NCI-H2081 (cell line): ENCODE data around the gene TMEM97.
A peak's percentile ranks its signal among the peaks of the same experiment; 100 is the strongest.

ENCODE experiments used
- DNase-seq, 2 experiments: peaks; one replicate each; lab custom pipeline; 2025; lab: John Stamatoyannopoulos, UW

TMEM97 gene

DNA sequence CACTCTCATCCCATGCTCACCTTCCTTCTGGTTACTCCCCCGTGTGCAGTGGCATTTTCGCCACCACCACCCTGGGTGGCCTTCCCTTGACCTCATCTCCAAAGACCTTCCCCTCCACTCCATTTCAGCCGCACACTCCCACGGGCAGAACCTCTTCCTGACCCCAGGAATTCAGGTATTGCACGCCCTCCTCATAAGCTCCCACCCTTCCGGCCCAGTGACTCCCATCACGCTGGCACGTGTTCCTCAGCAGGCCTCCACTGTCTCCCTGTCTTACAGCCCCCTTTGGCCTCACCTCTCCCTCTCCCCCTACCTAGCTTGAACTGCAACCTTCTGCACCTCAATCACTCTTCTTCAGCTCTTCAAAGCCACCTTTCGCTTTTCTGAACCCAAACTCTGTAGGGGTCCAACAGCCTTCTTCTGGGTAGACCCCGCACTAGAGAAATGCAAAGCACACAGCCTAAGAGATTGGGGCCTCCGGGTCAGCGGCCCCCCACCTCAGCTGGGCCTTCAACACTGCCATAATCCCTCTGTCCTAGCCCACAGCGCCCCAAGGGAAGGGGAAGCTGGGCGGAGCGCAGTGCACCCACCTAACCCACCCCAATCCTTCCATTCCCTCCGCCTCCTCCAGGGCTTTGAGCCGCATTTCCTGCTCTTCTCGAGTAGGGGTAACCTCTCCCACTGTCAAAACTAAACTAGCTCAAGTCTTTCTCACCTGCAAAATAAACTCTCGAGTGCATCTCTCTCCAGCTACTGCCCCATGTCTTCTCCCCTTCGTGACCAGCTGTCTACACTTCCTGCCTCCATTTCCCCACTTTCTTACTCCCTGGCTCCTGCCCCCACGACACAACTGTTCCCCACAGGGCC lies 1.7 kb upstream of the TMEM97 start:
- DNase-seq = no peak

DNA sequence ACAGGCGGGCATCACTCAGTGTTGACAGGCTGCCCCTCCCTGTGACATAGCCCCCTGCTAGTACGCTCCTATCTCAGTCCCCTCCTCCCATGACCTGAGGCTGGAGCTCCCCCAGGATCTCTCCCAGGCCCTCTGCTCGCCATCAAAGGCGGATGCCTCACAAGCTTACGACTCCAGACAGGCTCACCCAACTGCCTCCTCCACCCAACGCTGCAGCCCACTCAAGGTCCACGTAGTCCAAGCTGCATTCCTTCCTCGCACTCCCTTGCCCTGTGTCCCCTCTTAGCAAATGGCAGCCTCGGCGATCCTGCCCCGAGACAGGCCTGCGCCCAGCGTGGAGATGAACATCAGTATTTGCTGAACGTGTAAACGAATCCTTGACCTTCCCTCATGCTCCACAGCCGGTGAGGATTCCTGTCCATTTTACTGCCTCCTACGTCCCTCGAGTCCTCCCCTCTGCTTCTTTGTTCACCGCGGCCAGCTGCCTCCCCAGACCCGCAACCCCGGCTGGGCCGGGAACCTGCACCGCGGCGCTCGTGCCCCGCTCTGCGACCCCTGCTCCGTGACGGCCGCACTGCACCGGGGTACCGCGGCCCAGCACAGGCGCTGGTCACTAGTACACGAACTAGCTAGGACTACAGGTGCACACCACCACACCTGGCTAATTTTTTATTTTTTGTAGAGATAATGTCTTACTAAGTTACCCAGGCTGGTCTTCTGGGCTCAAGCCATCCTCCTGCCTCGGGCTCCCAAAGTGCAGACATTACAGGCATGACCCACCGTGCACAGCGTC lies 838 bp upstream of the TMEM97 start:
- no peak for DNase-seq

DNA sequence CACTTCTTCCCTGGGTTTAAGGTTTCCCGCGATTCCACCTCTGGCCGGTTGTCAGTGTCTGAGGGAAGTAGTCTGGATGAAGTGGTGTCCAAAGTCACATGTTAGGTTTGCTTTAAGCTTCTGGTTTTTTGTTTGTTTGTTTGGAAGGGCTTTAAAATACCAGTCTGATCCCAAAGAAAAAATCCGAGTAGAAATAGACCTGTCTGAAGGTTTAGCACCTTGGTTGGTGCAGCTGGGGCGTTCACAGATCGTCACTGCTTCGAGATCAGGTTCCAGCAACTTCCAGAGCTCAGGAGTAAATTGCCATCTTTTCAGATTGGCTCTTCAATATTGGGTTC lies 567 bp downstream of the TMEM97 start:
- DNase-seq = no peak

DNA sequence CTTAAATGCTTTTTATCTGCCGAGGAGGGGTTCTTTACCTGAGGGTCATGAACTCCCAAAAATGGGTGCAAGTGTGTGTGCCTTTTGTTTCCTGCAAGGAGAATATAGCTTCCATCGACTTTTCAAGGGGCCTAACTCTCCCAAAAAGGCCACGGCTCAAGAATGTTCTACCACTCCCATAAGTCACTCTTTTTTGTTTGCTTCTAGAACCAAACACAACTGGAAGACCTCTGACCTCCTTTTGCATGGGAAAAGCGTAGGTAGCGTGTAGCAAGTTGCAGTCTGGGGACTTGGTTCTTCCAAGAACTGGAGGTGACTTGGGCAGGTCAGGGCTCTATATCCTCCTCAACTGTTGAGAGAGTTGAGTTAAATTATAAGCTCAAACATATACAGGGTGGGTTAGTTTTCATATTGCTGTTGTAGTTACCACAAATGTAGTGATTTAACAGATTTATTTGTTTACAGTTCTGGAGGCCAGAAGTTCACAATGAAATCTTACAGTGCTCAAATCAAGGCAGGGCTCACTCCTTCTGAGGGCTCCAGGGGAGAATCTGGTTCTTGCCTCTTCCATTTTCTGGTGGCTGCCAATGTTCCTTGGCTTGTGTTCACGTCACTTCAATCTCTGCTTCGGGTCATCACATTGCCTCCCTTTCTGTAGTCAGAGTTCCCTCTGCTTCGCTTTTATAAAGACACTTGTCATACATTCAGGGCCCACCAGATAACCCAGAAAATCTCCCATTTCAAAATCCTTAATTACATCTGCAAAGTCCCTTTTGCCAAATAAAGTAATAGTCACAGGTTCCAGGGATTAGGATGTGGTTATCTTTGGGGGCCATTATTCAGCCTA lies 1.4 kb downstream of the TMEM97 start:
- no peak for DNase-seq

DNA sequence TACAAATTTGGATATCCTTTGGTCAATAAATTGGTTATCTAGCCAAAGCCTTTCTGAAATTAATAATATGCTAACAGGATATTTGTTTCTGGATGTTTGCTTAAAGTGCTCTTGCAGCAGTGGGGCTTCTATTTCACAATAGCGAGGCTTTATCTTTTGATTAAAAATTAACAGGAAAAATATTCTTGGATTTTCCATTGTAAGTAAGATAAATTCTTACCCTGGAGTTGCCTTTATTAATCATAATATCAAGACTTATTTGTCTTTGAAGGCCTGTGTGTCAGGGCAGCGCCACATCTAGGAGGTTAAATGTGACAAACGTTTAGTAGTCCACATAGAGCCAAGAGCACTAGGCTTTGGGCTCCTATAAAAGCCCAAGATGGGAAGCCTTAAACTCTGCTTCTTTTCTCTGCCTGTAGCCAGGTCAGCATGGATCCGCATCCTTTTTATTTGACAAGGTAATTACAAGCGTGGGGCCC lies 5.3 kb downstream of the TMEM97 start:
- no peak for DNase-seq

DNA sequence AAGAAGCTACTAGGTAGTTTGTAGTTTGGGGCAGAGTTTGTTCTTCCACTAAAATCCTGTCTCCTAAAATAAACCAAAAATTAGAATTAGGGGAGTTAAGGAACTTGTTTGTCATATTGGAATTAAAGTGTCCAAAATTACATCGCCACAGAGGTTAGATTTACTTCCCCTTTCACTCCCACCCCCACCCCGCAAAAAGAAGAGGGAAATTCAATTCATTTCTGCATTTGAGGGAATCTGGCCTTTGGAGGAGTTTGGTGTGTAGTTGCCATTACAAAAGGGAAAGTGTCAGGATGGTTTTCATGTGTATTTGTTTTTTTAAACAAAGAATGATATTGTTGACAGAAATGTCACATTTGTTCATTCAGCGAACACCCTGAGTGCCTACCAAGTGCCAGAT lies 5.8 kb downstream of the TMEM97 start:
- DNase-seq = no peak

DNA sequence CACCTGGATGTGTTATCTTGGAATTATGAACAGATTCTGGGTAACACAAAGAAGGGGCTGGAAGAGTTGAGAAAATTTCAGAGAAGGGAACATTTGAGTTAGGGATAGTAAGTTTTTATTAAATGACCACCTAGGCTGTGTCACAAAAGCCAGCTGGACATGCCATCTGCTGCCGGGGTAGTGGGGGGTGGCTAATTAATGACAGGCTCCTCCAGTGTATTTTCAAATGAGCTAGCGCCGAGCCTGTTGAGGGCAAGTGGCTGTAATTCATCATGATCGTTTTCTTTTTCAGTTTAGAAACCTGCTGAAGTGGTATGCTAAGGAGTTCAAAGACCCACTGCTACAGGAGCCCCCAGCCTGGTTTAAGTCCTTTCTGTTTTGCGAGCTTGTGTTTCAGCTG lies 6.2 kb downstream of the TMEM97 start:
- DNase-seq = no peak

DNA sequence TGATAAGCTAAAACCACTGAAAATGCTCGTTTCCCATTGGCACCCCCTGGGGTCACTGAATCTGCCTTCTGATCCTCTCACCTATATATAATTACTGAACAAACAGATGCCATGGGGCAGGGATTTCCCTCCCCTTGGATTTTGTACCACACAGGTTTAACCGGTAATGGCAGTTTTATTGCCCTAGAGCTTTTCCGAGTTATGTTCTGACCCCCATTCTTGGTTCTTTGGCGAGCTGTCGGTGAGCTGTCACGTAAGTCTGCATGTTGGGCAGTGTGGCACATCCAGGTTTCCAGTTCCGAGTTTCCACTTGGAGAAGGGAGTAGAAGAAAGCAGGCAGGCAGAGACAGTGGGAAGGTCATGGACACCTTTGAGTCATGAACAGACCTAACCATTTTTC lies 7.1 kb downstream of the TMEM97 start:
- no peak for DNase-seq

DNA sequence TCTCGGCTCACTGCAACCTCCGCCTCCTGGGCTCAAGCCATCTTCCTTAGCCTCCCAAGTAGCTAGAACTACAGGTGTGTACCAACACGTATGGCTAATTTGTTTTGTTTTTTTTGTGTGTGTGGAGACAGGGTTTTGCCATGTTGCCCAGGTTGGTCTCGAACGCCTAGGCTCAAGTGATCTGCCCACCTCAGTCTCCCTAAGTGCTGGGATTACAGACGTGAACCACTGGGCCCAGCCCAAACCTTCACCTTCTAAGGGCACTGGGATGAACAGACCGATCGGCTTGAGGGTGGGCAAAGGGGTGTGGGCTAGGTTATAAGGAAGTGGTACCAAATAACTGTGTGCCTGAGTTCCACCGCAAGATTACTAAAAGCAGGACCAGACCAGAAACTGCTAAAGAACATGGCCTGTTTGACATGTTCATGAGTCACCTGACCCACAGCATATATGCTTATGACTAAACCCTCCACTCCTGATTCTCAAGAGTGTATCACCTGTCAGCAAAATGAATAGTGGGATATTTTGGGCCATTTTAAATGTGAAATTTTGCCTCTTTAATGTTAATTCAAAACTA lies 8.1 kb downstream of the TMEM97 start:
- no peak for DNase-seq

DNA sequence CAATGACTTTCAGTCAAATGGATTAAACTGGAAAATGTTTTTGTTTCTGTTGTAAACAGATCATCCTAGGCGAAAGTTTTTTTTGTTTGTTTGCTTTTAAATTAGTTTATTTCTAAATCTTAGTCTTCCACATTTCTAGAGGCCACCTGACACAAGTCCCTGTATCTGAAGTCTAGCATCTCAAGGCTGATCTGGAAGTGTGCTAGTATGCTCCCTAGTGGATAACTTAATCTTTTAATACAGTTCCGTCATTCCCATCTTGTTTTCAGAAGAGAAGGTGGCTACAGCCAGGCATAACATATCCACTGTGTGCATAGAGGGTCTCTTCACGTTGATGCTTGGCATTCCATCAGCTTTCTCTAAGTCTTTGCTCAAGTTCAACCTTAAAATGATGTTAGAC lies 8.7 kb downstream of the TMEM97 start:
- no peak for DNase-seq

DNA sequence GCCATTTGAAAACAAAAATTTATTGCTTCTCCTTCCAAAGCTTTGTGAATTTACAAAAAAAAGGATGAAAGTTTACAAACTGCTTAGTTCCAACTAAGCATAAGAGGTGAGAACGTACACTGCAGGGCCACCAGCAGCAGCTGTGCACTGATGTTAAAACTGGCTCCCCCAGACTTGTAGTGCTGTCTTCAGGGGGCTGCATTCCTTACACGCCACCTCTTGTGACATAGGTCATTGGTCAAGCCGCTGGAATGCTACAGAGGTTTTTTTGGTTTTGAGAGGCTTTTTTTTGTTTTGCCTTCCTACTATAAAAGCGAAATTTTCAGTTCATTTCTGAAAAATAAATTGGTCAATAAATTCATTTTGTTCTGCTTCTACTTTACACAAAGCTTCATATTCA lies 9.3 kb downstream of the TMEM97 start:
- no peak for DNase-seq

DNA sequence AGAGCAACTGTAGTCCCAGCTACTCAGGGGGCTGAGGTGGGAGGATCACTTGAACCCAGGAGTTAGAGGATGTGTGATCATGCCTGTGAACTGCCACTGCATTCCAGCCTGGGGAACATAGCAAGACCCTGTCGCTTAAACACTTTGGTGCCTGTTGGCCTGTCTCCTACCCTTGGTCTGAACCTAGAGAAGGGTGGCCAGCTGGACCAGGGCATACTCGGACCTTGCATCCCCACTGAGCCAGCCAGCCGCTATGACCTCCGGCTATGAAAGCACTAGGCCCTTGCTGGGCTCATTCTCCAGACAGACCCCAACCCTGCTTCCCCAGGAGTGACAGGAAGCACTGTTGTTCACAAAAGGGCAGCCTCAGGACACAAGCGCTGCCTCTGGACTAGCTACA lies 11.7 kb downstream of the TMEM97 start:
- no peak for DNase-seq

DNA sequence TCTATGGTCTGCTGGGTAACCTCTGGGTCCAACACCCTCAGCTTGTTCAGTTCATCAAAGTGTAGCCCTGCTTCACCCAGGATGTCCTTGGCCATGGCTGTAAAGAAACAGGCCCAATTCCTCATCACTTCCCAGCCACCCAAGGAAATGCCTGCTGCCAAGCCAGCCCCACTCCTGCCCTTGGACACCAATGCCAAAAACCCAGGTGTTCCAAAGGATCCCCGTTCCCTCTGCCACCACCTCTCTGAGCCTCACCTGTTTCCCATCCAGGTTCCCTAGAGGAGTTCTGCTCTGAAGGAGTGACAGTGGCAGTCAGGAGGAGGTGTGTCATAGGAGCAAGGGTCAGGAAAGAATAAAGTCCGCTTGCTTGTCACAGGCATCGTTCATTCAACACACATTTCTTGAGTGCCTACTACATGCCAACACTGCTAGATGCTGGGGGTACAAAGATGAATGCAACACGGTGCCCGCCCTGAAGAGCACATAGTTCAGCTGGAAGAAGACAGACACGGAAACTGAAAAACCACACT lies 13.0 kb downstream of the TMEM97 start:
- DNase-seq = no peak

DNA sequence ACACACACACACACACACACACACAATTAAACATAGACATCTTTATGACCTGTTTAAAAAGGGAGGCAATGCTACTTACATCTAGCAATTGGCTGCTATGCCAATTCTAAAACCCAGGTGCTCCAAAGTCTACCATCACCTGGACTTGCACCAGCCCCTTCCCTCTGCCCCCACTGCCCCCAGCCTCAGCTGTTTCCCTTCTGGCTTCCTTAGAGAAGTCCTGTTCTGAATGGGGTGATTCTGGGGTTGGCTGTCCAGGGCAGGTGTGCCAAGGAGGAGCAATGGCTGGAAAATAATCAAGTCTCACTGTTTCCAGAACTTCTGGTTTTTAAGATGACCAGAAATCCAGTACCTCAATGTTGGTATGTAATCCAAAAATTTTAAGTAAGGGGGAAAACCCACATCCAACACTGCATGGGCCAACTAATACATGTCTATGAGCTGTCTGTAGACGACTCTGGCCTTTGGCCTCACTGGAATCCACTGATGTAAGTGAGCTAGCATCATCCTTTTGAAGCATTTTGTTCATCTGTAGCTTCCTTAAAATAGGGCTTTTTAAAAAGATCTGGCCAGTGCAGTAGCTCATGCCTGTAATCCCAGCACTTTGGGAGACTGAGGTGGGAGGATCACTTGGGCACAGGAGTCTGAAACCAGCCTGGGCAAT lies 14.2 kb downstream of the TMEM97 start:
- no peak for DNase-seq

DNA sequence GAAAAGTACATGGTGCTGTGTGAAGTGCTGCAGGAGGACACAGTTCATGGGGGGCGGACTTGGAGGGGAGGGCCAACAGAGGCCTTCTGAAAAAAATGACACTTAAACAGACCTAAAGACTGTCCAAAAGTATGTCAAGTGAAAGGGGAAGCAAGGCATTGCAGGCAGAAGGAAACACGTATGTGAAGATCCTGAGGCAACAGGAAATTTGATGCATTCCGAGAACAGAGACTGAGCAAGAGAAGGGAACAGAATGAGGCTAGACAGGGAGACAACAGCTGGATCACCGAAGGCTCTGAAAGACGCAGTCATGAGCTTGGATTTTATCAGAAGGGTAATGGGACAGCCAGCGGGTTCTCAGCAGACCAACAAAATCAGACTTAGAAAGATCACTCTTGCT lies 15.2 kb downstream of the TMEM97 start:
- DNase-seq = no peak

DNA sequence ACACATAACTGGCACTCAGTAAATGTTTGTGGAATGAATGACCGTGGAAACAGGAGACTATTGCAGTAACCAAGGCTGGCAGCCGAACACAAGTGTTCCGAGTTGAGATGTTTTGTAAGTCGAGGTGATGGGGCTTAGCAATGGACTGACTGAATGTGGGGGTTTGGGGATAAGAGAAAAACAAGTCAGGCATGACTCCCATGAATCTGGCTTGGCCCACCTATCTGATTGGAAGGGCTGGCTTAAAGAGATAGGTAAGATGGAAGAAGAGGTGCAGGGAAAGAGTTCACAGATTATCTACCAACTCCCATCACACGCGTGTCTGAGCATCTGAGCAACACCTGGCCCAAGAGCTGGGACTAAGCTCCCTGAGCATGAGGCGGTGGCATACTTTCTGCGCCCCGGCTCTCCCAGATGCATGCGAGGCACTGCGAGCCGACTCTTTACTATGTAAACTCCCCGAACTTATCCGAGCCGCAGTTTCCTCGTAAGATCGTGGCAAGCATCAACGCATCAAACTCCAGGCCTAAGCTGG lies 15.7 kb downstream of the TMEM97 start:
- no peak for DNase-seq

DNA sequence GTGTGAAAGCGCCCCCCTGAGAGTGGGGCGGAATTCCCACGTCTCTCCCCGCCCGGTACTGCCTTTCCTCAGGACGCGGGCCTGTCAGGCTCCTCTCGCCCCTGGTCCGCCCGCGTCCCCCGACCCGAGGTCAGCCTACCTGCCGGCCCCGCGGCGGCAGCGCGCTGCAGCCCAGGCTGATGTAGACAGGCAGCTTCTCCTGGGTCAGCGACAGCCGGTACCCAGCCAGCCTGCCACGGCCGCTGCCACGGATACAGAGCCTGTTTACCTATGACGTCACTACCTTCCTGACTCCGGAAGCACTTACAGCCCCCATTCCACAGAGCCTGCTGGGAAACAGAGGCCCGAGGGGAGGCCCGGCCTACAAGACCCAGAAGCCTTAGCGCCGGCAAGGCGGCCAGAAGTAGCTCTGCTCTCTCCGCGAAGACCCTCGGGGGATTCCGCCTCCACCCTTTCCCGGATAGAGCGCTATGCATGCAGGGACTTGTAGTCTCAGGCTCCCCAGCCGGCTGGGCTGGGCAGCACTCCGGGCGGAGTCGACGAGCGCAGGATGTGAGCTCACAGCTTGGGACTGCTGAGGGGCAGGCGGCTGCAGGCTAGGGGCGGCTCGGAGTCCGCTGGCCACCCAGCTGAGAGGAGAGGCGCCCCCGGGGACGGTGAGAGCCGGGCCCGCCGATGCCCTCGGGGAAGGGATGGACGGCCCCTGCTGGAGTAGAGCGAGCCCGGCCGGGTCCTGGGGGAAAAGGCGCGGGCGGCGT lies 16.4 kb downstream of the TMEM97 start, which contains the start of the genes IFT20 and TNFAIP1:
IFT20 (minus strand) TSS at position 272 of the 758 bp plus-strand sequence. CDS start 3,487 bp downstream, outside the sequence.
TNFAIP1 (plus strand) TSS at position 561 of the 758 bp plus-strand sequence. CDS start 3,761 bp downstream, outside the sequence.
- peak; percentile 97 to 98 for DNase-seq

DNA sequence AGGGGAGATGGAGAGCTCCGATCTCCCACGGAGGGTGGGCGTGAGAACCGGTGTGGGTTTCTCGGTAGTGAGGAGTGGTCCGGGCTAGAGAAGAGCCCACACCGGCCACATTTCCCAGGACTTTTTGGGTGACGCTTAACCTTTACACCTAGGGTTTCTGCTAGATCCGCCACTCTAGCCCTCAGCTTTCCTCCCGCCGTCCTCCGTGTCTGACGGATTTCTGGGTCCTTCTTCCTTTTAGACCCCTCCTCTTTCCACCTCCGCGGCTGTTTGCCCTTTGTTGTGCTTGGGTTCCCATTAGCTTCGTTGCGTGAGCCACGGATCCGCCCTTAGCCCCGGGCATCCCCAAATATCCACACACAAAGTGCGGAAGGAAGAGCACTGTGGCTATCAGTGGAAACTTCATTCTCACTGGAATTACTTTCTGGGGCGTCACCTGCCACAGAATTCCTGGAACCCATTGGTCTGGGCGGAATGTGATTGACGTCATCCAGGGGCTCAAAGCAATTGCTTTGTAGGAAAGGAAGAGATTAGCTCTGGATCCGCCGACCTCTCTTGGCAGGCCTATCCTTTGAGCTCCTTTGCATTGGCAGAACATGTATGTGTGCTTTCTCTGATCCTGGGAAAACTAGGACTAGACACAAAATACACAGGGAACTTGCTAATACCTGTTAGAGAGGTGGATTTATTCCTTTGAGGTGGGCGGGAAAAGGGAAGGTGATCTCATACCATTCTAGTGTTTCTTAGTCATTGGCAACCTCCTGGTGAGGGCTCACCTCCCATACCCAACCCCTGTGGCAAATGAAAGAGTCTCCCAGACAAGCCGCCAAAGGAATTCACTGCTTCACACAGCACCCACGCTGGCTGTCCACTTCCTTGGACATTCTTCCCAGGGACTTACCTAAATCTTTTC lies 17.2 kb downstream of the TMEM97 start:
- peak; percentile 13 to 59 for DNase-seq
